Esophagus muscularis mucosa (tissue), 4 donors: ENCODE data around the gene XPNPEP2.

Experiments used
- EP300 ChIP-seq: sonication (generic); formaldehyde crosslinking; IDR thresholded peaks from one replicate; pipeline ENCODE4 v1.6.1; 2017; ENCODE audit warnings: antibody characterized with exemption
- POLR2A ChIP-seq: fragments of 450-650 bp; IDR thresholded peaks from one replicate; pipeline ENCODE4 v1.6.1; 2017; ENCODE audit warnings: antibody characterized with exemption, moderate library complexity, mild to moderate bottlenecking, low read depth
- POLR2AphosphoS5 ChIP-seq, 2 donors: sonication (generic); formaldehyde crosslinking; IDR thresholded peaks; one replicate each; pipeline ENCODE4 v1.6.1; 2017; ENCODE audit warnings: antibody characterized with exemption in 2 of 2
- TF ChIP-seq, protein P1 (sequence below), 3 experiments: fragments of 200-600 bp in 2 of 3; fragments of 450-650 bp in 1 of 3; sonication (generic) in 2 of 3; IDR thresholded peaks; one replicate each; pipeline ENCODE4 v1.5.1; 2017 to 2019; ENCODE audit warnings: antibody characterized with exemption in 3 of 3, mild to moderate bottlenecking in 2 of 3, moderate library complexity in 1 of 3

DNA sequence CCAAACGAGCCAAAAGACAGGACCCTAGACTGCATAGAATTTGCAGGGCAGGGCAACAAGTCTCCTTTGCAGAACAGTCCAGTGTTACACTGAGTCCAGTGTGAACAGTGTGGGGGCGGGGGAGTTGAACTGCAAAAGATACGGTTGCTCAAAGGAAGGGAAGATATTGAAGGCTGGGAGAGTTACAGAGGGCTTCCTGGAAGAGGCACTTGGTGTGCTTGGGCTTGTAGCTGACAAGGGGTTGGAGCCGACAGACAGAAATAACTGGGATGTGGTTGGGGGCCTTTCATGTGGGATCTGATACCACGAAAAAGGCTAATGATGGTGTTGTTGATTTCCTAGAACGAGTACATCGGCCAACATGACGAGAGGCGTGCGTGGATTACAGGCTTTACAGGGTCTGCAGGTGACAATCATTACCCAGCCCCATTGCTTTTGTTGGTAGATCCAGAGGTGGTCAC is 6.1 kb downstream of the XPNPEP2 start:
- TF ChIP-seq, protein P1, sequence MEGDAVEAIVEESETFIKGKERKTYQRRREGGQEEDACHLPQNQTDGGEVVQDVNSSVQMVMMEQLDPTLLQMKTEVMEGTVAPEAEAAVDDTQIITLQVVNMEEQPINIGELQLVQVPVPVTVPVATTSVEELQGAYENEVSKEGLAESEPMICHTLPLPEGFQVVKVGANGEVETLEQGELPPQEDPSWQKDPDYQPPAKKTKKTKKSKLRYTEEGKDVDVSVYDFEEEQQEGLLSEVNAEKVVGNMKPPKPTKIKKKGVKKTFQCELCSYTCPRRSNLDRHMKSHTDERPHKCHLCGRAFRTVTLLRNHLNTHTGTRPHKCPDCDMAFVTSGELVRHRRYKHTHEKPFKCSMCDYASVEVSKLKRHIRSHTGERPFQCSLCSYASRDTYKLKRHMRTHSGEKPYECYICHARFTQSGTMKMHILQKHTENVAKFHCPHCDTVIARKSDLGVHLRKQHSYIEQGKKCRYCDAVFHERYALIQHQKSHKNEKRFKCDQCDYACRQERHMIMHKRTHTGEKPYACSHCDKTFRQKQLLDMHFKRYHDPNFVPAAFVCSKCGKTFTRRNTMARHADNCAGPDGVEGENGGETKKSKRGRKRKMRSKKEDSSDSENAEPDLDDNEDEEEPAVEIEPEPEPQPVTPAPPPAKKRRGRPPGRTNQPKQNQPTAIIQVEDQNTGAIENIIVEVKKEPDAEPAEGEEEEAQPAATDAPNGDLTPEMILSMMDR (IDR thresholded peaks at IDR 0.05) = no peak
- no peak for TF ChIP-seq POLR2A
- no peak for TF ChIP-seq POLR2AphosphoS5 (IDR thresholded peaks at IDR 0.05)
- TF ChIP-seq EP300 = no peak
